ENCODE measurements around the gene NAB2. TPM values are rescaled to one million over a fixed set of nuclear protein-coding genes. Genes with fewer than 3 reads are reported as not detected.

NAB2 gene
- total RNA-seq, 6 experiments from 2014 or later, result 37.9 to 48.1 (median 44.8) TPM

GRCh38 chr12:57090490-57090889, 1.6 kb downstream of the NAB2 start:
- no peak for DNase-seq
- no peak for TF ChIP-seq CTCF (IDR thresholded peaks at IDR 0.05)
- Mint-ChIP-seq H3K9me3 (no peaks in the 10 kb centered on the region), H3K4me3 (peak overlapping the region; percentile 96), H3K27ac (peak overlapping the region; percentile 75), H3K4me1 (ENCODE audit: low read depth) (peaks cover 73% of the 10 kb centered on the region), H3K36me3 (ENCODE audit: low read depth) (peaks cover 22% of the 10 kb centered on the region), H3K27me3 (ENCODE audit: insufficient read depth) (peaks cover 21% of the 10 kb centered on the region)

- peak overlapping the region; percentile 96 for H3K4me3 Mint-ChIP-seq
- peaks cover 21% of the 10 kb centered on the region for H3K27me3 Mint-ChIP-seq (ENCODE audit: insufficient read depth)
- peaks cover 72% of the 10 kb centered on the region for H3K4me1 Mint-ChIP-seq (ENCODE audit: low read depth)
- peaks cover 26% of the 10 kb centered on the region for H3K36me3 Mint-ChIP-seq (ENCODE audit: low read depth)
- TF ChIP-seq CTCF (IDR thresholded peaks at IDR 0.05), result peak; percentile 36
- no peaks in the 10 kb centered on the region for H3K9me3 Mint-ChIP-seq
- DNase-seq, result peak; percentile 35
- H3K27ac Mint-ChIP-seq, result peak overlapping the region; percentile 75
These were observed 2.2 kb downstream of the NAB2 start for GRCh38 chr12:57090924-57091637.

- TF ChIP-seq CTCF (IDR thresholded peaks at IDR 0.05), result no peak
- H3K4me3 Mint-ChIP-seq, result peak overlapping the region; percentile 96
- H3K4me1 Mint-ChIP-seq (ENCODE audit: low read depth), result peaks cover 72% of the 10 kb centered on the region
- no peaks in the 10 kb centered on the region for H3K9me3 Mint-ChIP-seq
- H3K27ac Mint-ChIP-seq, result peak overlapping the region; percentile 92
- no peak for DNase-seq
- peaks cover 25% of the 10 kb centered on the region for H3K27me3 Mint-ChIP-seq (ENCODE audit: insufficient read depth)
- peaks cover 34% of the 10 kb centered on the region for H3K36me3 Mint-ChIP-seq (ENCODE audit: low read depth)
These were observed 3.0 kb downstream of the NAB2 start for GRCh38 chr12:57091638-57092528.

- Mint-ChIP-seq H3K4me3 (peak overlapping the region; percentile 96), H3K4me1 (ENCODE audit: low read depth) (peaks cover 77% of the 10 kb centered on the region), H3K27ac (peak overlapping the region; percentile 92), H3K9me3 (no peaks in the 10 kb centered on the region), H3K36me3 (ENCODE audit: low read depth) (peaks cover 39% of the 10 kb centered on the region), H3K27me3 (ENCODE audit: insufficient read depth) (peaks cover 25% of the 10 kb centered on the region)
- no peak for TF ChIP-seq CTCF (IDR thresholded peaks at IDR 0.05)
- DNase-seq, result no peak
These were observed 3.6 kb downstream of the NAB2 start for GRCh38 chr12:57092529-57092862.

GRCh38 chr12:57092876-57093414, 4.0 kb downstream of the NAB2 start:
- H3K27me3 Mint-ChIP-seq (ENCODE audit: insufficient read depth), result peaks cover 25% of the 10 kb centered on the region
- TF ChIP-seq CTCF (IDR thresholded peaks at IDR 0.05), result no peak
- H3K4me3 Mint-ChIP-seq, result peak overlapping the region; percentile 96
- H3K36me3 Mint-ChIP-seq (ENCODE audit: low read depth), result peaks cover 39% of the 10 kb centered on the region
- peaks cover 76% of the 10 kb centered on the region for H3K4me1 Mint-ChIP-seq (ENCODE audit: low read depth)
- no peaks in the 10 kb centered on the region for H3K9me3 Mint-ChIP-seq
- DNase-seq, result no peak
- H3K27ac Mint-ChIP-seq, result peak overlapping the region; percentile 92
